Iris pigment epithelial cell (primary cell): ENCODE results near the gene PTMS.

Experiments used
- DNase-seq: peaks from one replicate; pipeline ENCODE4 v3.0.0-alpha.2; 2011; ENCODE audit warnings: low read depth

PTMS gene

GRCh38 chr12:6788972-6789924, 23.1 kb downstream of the PTMS start, which contains the start of gene CD4:
TSS of gene CD4 (plus strand) at chr12:6789528. CDS start at chr12:6800139, 10,611 bp downstream.
- no peak for DNase-seq

GRCh38 chr12:6790496-6791150, 24.5 kb downstream of the PTMS start:
- no peak for DNase-seq

- no peak for DNase-seq
These were observed 25.9 kb downstream of the PTMS start for GRCh38 chr12:6791931-6792520.

- DNase-seq: no peak
These were observed 26.5 kb downstream of the PTMS start for GRCh38 chr12:6792522-6793201.

- DNase-seq: no peak
These were observed 28.9 kb downstream of the PTMS start for GRCh38 chr12:6795088-6795487.

- no peak for DNase-seq
These were observed 30.4 kb downstream of the PTMS start for GRCh38 chr12:6796576-6796975.

- DNase-seq: no peak
These were observed 33.0 kb downstream of the PTMS start for GRCh38 chr12:6799147-6799546.

GRCh38 chr12:6807170-6807569, 41.0 kb downstream of the PTMS start:
- DNase-seq: no peak

- DNase-seq: no peak
These were observed 42.9 kb downstream of the PTMS start for GRCh38 chr12:6809056-6809455.

GRCh38 chr12:6810758-6811157, 44.6 kb downstream of the PTMS start:
- no peak for DNase-seq

GRCh38 chr12:6813363-6813762, 47.2 kb downstream of the PTMS start:
- no peak for DNase-seq

GRCh38 chr12:6816598-6816997, 50.4 kb downstream of the PTMS start:
- DNase-seq: no peak

GRCh38 chr12:6817098-6817497, 50.9 kb downstream of the PTMS start:
- DNase-seq: no peak

- DNase-seq: no peak
These were observed 51.5 kb downstream of the PTMS start for GRCh38 chr12:6817662-6818157.

GRCh38 chr12:6818222-6818621, 52.1 kb downstream of the PTMS start:
- peak; percentile 20 for DNase-seq

GRCh38 chr12:6818645-6819044, 52.5 kb downstream of the PTMS start:
- DNase-seq: no peak

GRCh38 chr12:6819106-6820030, 53.2 kb downstream of the PTMS start:
- no peak for DNase-seq

- DNase-seq: no peak
These were observed 54.0 kb downstream of the PTMS start for GRCh38 chr12:6820166-6820565.
